Measurements from ENCODE around the gene SH2D4B.

DNA sequence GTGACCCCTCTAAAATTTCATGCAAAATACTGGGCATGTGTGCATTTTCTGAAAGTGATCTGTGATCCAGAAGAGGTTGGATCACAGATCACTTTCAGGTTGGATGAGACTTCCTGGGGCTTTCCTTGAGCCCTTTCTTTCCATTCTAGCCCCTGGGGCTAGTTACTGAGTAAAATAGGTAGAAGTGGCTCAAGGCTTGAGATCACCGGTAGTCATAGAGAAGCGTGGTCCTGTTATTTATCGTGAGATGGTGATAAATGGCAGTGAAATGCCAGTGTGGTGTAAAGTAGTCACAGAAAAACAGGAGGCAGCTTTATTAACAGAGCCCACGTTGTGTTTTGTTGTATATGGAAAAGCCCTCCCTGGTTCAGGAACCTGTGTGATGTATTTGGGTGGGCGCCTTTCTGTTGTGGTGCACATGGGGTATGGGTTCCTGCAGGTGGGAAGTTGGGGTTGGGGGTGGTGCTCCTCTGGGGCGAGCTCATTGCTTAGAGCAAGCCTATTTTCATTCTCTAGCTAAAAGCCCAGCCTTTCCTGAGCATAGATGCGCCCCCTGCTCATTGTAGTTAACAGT lies 34.0 kb upstream of the SH2D4B start:
- TF ChIP-seq ZNF274 (IDR thresholded peaks at IDR 0.05; ENCODE audit: low read depth, low read length) (no peak), YY1 (IDR thresholded peaks at IDR 0.05; ENCODE audit: insufficient read depth, insufficient read length) (no peak), SUZ12 (IDR thresholded peaks at IDR 0.05; ENCODE audit: extremely low read depth, insufficient read depth, insufficient read length) (no peak)
